ENCODE data around the gene MANSC4. TPM values are rescaled to one million over a fixed set of nuclear protein-coding genes. Genes with fewer than 3 reads are reported as not detected.

MANSC4 gene
- total and polyA plus RNA-seq, 9 of the 15 experiments (the other 6 are each of a cell fraction or from before 2014, with no cell fraction given): not detected

- peak; percentile 80 for TF ChIP-seq L3MBTL2 (IDR thresholded peaks at IDR 0.05)
- TF ChIP-seq ZEB2 (IDR thresholded peaks at IDR 0.05): no peak
- 0 out of 2 replicates have a peak, but pooled peaks have one; percentile 45 for TF ChIP-seq PRMT5 (CRISPR knock-in tag; IDR thresholded peaks at IDR 0.05)
- no peak for TF ChIP-seq ZNF778 (CRISPR knock-in tag; IDR thresholded peaks at IDR 0.05)
- TF ChIP-seq ZNF589 (CRISPR knock-in tag; IDR thresholded peaks at IDR 0.05; ENCODE audit: low read depth): no peak
- no peak for TF ChIP-seq SMAD3 (CRISPR knock-in tag; conservative IDR thresholded peaks at IDR 0.05)
- no peak for TF ChIP-seq ZNF274 (IDR thresholded peaks at IDR 0.05; ENCODE audit: borderline replicate concordance, low read depth, low read length)
- no peak for TF ChIP-seq ZNF431 (CRISPR knock-in tag; IDR thresholded peaks at IDR 0.05)
- TF ChIP-seq CHCHD3 (CRISPR knock-in tag; IDR thresholded peaks at IDR 0.05): no peak
- TF ChIP-seq NFATC3 (IDR thresholded peaks at IDR 0.05): no peak
- no peak for TF ChIP-seq ELK3 (CRISPR knock-in tag; IDR thresholded peaks at IDR 0.05)
- TF ChIP-seq RFX7 (CRISPR knock-in tag; IDR thresholded peaks at IDR 0.05): no peak
- no peak for TF ChIP-seq HMG20A (CRISPR knock-in tag; conservative IDR thresholded peaks at IDR 0.05)
- TF ChIP-seq ZBTB9 (CRISPR knock-in tag; IDR thresholded peaks at IDR 0.05): no peak
- peak; percentile 26 for TF ChIP-seq HNRNPLL (IDR thresholded peaks at IDR 0.05; ENCODE audit: low read depth, low read length, poor library complexity, severe bottlenecking)
- TF ChIP-seq JUND (IDR thresholded peaks at IDR 0.05; ENCODE audit: borderline replicate concordance, low read depth, low read length): no peak
- TF ChIP-seq JUND (tag; IDR thresholded peaks at IDR 0.05; ENCODE audit: borderline replicate concordance, low read depth, low read length): no peak
- no peak for TF ChIP-seq KDM4B (IDR thresholded peaks at IDR 0.05; ENCODE audit: borderline replicate concordance in 2 of 2, low read depth in 1 of 2)
- TF ChIP-seq STAT5A (IDR thresholded peaks at IDR 0.05; ENCODE audit: borderline replicate concordance, low read length): no peak
- TF ChIP-seq PKNOX1 (IDR thresholded peaks at IDR 0.05): no peak
- TF ChIP-seq ARNT (IDR thresholded peaks at IDR 0.05): no peak
- TF ChIP-seq FOXO4 (CRISPR knock-in tag; IDR thresholded peaks at IDR 0.05): no peak
- peak; percentile 71 to 94; a peak in 3 of 4 replicates for TF ChIP-seq UBTF (IDR thresholded peaks at IDR 0.05; ENCODE audit: borderline replicate concordance in 1 of 2, low read depth in 2 of 2, low read length in 2 of 2)
Measured at GRCh38 chr12:27779920-27780611, at the start of gene MANSC4, which contains the start of gene KLHL42 (continued).

All from K562 (cell line).